NCI-H82 (cell line): ENCODE results near the gene ILDR1.

Source experiments
- DNase-seq: peaks from one replicate; lab custom pipeline; 2025; lab: John Stamatoyannopoulos, UW

Gene ILDR1

DNA sequence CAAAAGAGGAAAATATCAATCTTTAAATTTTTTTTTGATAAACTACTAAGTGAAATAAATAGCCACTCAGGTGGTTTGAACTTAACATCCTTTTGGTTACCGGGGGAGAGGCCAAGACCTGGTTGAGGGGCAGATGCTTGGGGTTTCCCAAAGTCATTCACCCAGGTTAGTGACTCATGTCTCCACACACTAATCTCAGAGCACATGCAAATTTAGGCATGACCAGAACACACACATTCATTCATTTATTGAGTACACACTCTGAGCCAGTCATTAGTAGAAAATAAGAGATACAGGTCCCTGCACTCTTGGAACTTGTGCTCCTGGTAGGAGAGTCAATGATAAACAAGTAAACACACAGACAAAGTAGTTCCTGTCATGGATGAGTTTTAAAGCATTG, 7.3 kb downstream of the ILDR1 start:
- DNase-seq: no peak

GRCh38 chr3:122013448-122013925, 8.6 kb downstream of the ILDR1 start:
- DNase-seq: no peak

DNA sequence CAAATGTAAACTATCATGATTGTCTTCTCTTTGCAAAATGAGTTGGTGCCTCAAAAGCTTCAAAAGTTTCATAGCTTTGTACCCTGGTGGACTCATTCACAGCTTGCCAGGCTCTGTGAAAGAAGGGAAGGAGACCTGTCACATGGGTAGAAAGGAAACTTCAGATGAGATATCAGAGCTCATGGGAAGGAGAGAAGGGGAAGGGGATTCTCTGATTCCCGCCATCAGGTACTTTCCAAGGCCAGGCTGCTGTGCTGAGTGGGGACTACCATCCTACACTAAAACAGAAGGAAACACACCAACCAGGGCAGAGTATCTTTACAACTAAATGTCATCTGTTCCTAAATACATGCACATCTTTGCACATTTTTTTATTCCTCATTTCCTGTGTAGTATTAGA, 9.2 kb downstream of the ILDR1 start:
- DNase-seq: no peak

DNA sequence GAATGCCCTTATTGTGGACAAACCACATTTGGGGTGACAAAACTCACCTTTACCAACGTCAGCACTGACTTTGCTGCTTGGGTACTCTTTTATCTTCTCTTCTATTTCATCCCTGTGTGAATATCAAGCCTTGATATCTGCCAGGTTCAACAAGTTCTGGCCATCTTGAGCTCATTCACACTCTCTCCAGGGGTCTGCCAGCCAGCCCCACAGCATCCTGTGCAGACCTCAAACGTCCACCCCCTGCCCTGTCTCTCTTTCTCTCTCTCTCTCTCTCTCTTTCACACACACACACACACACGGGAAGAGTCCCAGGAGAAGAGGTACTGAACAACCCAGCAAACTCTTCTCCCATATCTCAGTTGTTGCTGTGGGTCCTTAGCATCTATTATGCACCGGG, 10.7 kb downstream of the ILDR1 start:
- no peak for DNase-seq

DNA sequence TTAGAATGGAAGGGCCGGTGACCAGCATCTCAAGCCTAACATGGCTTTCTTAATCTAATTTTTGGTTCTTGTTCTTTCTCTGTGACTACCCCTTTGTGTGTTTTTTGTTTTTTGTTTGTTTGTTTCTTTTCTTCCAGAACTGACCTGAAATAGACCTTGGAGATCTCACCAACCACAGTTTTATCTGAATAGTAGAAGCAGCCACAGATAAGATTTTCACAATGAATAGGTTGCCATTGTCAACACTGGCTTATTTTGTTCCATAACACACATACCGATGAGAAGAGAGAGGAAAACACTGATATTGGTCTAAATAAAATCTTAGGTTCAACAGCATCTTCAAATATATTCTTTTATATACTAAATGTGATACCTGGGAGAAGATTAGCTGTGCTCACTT, 11.5 kb downstream of the ILDR1 start:
- DNase-seq: no peak

- DNase-seq: no peak
These were observed 13.9 kb downstream of the ILDR1 start for GRCh38 chr3:122008166-122008565.

GRCh38 chr3:122006267-122006666, 15.8 kb downstream of the ILDR1 start:
- DNase-seq: no peak

GRCh38 chr3:122004991-122005565, 17.0 kb downstream of the ILDR1 start:
- DNase-seq: no peak

DNA sequence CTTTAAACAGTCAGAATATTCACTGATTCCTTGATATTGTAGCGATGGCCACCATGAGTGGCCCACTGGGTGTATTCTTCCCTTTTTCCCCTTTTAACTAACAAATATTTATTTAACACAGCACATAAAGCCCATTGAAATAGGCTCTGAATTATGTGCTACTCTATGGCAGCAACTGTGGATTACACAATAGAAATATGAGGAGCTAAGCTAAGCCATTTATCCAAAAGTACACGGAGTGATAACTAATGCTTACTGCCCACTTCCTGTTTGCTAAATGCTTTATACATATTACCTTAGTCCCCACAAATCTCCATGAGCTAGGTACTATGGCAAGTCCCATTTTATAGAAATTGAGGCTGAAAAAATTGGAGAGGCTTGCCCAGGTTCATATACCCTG, 17.9 kb downstream of the ILDR1 start:
- DNase-seq: no peak

- no peak for DNase-seq
These were observed 18.4 kb downstream of the ILDR1 start for GRCh38 chr3:122003606-122004005.

DNA sequence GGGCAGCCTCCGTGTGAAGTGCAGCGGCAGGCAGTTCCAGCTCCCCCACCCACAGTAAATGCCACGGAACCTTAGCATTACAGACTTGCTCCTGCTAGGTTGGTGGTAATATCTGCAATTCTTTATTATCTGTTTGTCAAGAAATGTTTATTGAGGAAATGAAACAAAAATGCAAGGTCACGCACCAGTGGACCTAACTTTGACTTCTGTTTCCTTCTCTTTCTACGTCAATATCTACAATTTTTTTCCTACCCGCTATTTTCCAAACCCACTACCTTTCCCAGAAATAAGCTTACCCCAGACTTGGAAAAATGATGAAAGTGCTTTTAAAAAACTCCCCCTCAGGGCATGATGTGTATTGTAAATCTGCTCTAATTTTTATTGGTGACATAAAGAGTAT, 18.9 kb downstream of the ILDR1 start:
- no peak for DNase-seq

GRCh38 chr3:122002611-122003010, 19.4 kb downstream of the ILDR1 start:
- no peak for DNase-seq

GRCh38 chr3:122001892-122002291, 20.2 kb downstream of the ILDR1 start:
- no peak for DNase-seq

- DNase-seq: no peak
These were observed 21.0 kb downstream of the ILDR1 start for GRCh38 chr3:122000936-122001605.

- no peak for DNase-seq
These were observed 22.1 kb downstream of the ILDR1 start for GRCh38 chr3:121999931-122000330.

DNA sequence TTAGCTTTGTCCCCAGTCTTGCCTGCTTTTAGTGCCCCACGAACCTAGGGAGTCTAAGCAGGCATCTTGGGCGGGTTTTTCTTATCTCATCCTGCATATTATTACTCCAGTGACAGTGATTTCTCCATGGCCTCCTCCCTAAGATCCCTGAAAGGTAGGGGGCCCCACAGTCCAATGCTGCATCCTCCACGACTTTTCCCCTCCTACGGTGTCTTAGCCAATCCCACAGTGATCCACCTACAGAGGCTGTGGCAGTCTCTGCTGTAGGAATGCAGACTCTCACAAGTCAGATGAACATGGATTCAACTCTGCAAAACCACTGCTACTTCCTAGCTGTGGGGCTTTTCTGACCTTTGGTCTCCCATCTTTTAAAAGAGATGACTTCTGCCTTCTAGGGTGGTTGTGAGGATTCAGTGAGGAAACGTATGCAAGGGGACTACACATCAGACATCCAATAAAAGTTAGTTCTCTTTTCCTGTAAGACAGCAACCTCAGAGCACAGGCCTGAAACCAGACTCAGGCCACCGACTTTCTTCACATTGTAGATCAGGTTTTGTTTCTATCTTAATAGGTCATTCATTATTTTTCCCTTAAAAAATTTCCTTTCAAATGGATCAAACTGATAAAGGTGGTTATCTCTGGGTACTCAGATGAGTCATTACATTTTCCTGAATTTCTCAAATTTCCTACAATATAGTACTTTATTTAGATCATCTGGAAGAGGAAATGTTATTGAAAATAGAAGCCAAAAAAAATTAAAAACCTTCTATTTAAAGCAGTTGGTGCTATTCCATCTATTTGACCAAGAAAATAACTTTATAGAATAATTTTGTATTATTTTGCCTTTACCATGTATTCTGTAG, 23.2 kb downstream of the ILDR1 start:
- DNase-seq: no peak

DNA sequence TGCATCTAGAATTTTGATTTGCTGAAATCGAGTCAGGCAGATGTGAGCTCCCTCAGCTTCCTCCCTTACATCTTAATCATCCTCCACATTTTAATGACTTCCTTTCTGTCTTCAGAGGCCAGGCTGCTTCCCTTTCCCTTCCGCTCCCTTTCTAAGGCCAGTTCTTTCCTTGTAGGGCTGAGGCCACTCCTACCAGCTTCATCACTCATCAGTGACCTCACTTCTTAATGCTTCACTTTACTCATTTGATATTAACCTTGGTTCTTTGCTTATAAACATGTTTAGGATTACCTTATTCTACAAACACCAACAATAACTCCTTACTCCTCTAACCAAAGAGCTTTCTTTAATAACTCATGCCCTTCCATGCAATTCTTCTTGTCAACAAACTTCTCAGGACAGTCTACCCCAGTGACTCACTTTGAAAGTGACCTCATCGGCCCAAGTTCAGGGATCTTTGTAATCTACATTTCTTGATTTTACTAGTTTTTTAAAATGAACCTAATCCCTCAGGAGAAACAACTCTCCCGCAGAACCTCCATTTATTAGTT, 23.9 kb downstream of the ILDR1 start:
- DNase-seq: no peak

DNA sequence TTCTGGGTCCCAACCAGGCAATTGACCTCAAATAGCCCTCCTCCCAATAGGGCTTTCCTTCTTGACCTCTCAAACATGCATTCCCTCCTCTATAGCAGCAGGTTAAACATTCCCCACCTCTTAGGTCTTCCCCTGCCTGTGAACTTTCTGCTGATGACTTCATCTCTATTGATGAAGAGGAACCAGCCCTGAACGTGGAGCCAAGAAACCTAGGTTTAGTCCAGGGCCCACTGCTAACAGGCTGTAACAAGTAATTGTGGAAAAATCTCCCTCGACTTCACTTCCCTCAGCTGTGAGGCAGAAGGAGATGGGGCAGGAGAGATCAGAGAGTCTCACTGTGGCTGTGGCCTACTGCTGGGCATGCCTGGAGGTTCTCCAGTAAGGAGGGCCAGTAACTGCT, 24.7 kb downstream of the ILDR1 start:
- no peak for DNase-seq

GRCh38 chr3:121996441-121996840, 25.6 kb downstream of the ILDR1 start:
- DNase-seq: no peak

GRCh38 chr3:121995161-121996137, 26.6 kb downstream of the ILDR1 start:
- DNase-seq: peak; percentile 80

GRCh38 chr3:121994551-121994950, 27.5 kb downstream of the ILDR1 start:
- DNase-seq: no peak
